HEK293 (cell line): ENCODE results near the gene FOXN3.

Experiments used
- CTCF ChIA-PET: fragments of 350-600 bp; formaldehyde crosslinking; extraction: SDS; loops from one replicate; lab custom pipeline; 2021; ENCODE audit warnings: antibody characterized with exemption; lab: Yijun Ruan, JAX
- POLR2A ChIA-PET: fragments of 300-600 bp; formaldehyde crosslinking; extraction: SDS; loops from one replicate; lab custom pipeline; 2020; ENCODE audit warnings: antibody characterized with exemption, inconsistent platforms; lab: Yijun Ruan, JAX
- H3K27ac ChIP-seq: fragments of 200-500 bp; sonication (Bioruptor generic); 2 replicates; pipeline ENCODE4 v1.5.1; 2014; ENCODE audit warnings: low read depth, low read length, control low read depth, inconsistent platforms; ENCODE audit errors: extremely low read depth
- H3K36me3 ChIP-seq, 2 experiments: fragments of 200-500 bp in 1 of 2; sonication (Bioruptor generic) in 1 of 2; 1 replicate in 1 of 2; 2 replicates in 1 of 2; pipeline ENCODE4 v1.5.1; 2014 to 2017; ENCODE audit warnings: inconsistent platforms in 2 of 2, low read length in 2 of 2; ENCODE audit not compliant: control insufficient read depth in 2 of 2, insufficient read depth in 1 of 2
- H3K4me1 ChIP-seq: fragments of 200-500 bp; sonication (Bioruptor generic); 2 replicates; pipeline ENCODE4 v1.5.1; 2014; ENCODE audit warnings: mild to moderate bottlenecking, low read length, inconsistent platforms; ENCODE audit not compliant: control insufficient read depth, insufficient read depth
- H3K4me3 ChIP-seq: 2 replicates; pipeline ENCODE4 v1.5.1; 2011; ENCODE audit warnings: low read depth, mild to moderate bottlenecking, control low read depth, low read length, moderate library complexity
- H3K9me3 ChIP-seq: fragments of 200-500 bp; sonication (Bioruptor generic); 2 replicates; pipeline ENCODE4 v1.5.1; 2014; ENCODE audit warnings: low read depth, low read length, inconsistent platforms; ENCODE audit not compliant: control insufficient read depth, insufficient read depth
- KLF16 ChIP-seq: fragments of 450-650 bp; formaldehyde crosslinking; IDR thresholded peaks from 2 replicates; pipeline ENCODE4 v1.5.1; 2017; ENCODE audit warnings: missing biosample characterization, missing genetic modification characterization
- PRDM2 ChIP-seq: fragments of 450-650 bp; formaldehyde crosslinking; IDR thresholded peaks from 2 replicates; pipeline ENCODE4 v1.5.1; 2016; ENCODE audit warnings: missing biosample characterization, missing genetic modification characterization, borderline replicate concordance
- PRDM6 ChIP-seq: fragments of 450-650 bp; formaldehyde crosslinking; IDR thresholded peaks from 2 replicates; pipeline ENCODE4 v1.5.1; 2017; ENCODE audit warnings: missing biosample characterization, missing genetic modification characterization
- RBAK ChIP-seq: fragments of 450-650 bp; formaldehyde crosslinking; IDR thresholded peaks from 2 replicates; pipeline ENCODE4 v1.5.1; 2016; ENCODE audit warnings: missing biosample characterization, missing genetic modification characterization
- SCRT1 ChIP-seq: fragments of 450-650 bp; formaldehyde crosslinking; IDR thresholded peaks from 2 replicates; pipeline ENCODE4 v1.5.1; 2016; ENCODE audit warnings: missing biosample characterization, missing genetic modification characterization, borderline replicate concordance
- ZBTB10 ChIP-seq: fragments of 450-650 bp; formaldehyde crosslinking; IDR thresholded peaks from 2 replicates; pipeline ENCODE4 v1.5.1; 2016; ENCODE audit warnings: missing biosample characterization, missing genetic modification characterization
- ZBTB44 ChIP-seq: fragments of 450-650 bp; IDR thresholded peaks from 2 replicates; pipeline ENCODE4 v1.5.1; 2018; ENCODE audit warnings: missing biosample characterization, mild to moderate bottlenecking, missing genetic modification characterization
- ZFP41 ChIP-seq: fragments of 450-650 bp; formaldehyde crosslinking; IDR thresholded peaks from 2 replicates; pipeline ENCODE4 v1.5.1; 2016; ENCODE audit warnings: missing biosample characterization, missing genetic modification characterization, borderline replicate concordance
- ZNF132 ChIP-seq: fragments of 450-650 bp; formaldehyde crosslinking; IDR thresholded peaks from 2 replicates; pipeline ENCODE4 v1.5.1; 2017; ENCODE audit warnings: missing biosample characterization, missing genetic modification characterization, borderline replicate concordance
- ZNF146 ChIP-seq: fragments of 450-650 bp; formaldehyde crosslinking; IDR thresholded peaks from 2 replicates; pipeline ENCODE4 v1.5.1; 2016; ENCODE audit warnings: missing biosample characterization, missing genetic modification characterization
- ZNF16 ChIP-seq: fragments of 450-650 bp; formaldehyde crosslinking; IDR thresholded peaks from 2 replicates; pipeline ENCODE4 v1.5.1; 2016; ENCODE audit warnings: low read depth, missing biosample characterization, missing genetic modification characterization
- ZNF184 ChIP-seq: fragments of 450-650 bp; IDR thresholded peaks from 2 replicates; pipeline ENCODE4 v1.5.1; 2018; ENCODE audit warnings: missing biosample characterization, mild to moderate bottlenecking, missing genetic modification characterization
- ZNF280D ChIP-seq: fragments of 450-650 bp; formaldehyde crosslinking; IDR thresholded peaks from 2 replicates; pipeline ENCODE4 v1.5.1; 2016; ENCODE audit warnings: missing biosample characterization, missing genetic modification characterization
- ZNF292 ChIP-seq: fragments of 450-650 bp; formaldehyde crosslinking; IDR thresholded peaks from 2 replicates; pipeline ENCODE4 v1.5.1; 2016; ENCODE audit warnings: low read depth, missing biosample characterization, missing genetic modification characterization, borderline replicate concordance
- ZNF548 ChIP-seq: fragments of 450-650 bp; formaldehyde crosslinking; IDR thresholded peaks from 2 replicates; pipeline ENCODE4 v1.5.1; 2016; ENCODE audit warnings: missing biosample characterization, missing genetic modification characterization
- ZNF785 ChIP-seq: fragments of 450-650 bp; formaldehyde crosslinking; IDR thresholded peaks from 2 replicates; pipeline ENCODE4 v1.5.1; 2016; ENCODE audit warnings: missing biosample characterization, missing genetic modification characterization
- ZNF837 ChIP-seq: fragments of 450-650 bp; formaldehyde crosslinking; IDR thresholded peaks from 2 replicates; pipeline ENCODE4 v1.5.1; 2016; ENCODE audit warnings: missing biosample characterization, missing genetic modification characterization
- ZSCAN16 ChIP-seq: fragments of 450-650 bp; formaldehyde crosslinking; IDR thresholded peaks from 2 replicates; pipeline ENCODE4 v1.5.1; 2016; ENCODE audit warnings: missing biosample characterization, missing genetic modification characterization
- ZSCAN18 ChIP-seq: fragments of 450-650 bp; formaldehyde crosslinking; IDR thresholded peaks from 2 replicates; pipeline ENCODE4 v1.5.1; 2016; ENCODE audit warnings: missing biosample characterization, missing genetic modification characterization

Gene FOXN3

GRCh38 chr14:89166633-89167032 lies 250.4 kb downstream of the FOXN3 start:
- H3K4me3 ChIP-seq: no peak overlapping the region
- H3K36me3 ChIP-seq: peaks cover 0 to 13% of the 10 kb centered on the region in 2 experiments; a peak in 2 of 3 replicates
- ChIA-PET POLR2A (no interaction called here), CTCF (interaction anchor here (1.0 to 1.2 kb wide), 2 partner anchors 11 to 12 kb away, joined by 3 to 5 read pairs; no protein-coding TSS in a partner anchor)
- TF ChIP-seq ZSCAN18 (tag by site-specific recombination) (no peak), ZSCAN16 (no peak), ZNF837 (no peak), ZNF785 (tag by site-specific recombination) (no peak), PRDM2 (tag by site-specific recombination) (no peak), ZNF548 (tag by site-specific recombination) (no peak), ZNF280D (no peak), ZNF292 (tag by site-specific recombination) (no peak), PRDM6 (no peak), SCRT1 (no peak), RBAK (no peak), ZFP41 (tag by site-specific recombination) (no peak), KLF16 (tag by site-specific recombination) (no peak), ZNF184 (tag by site-specific recombination) (no peak), ZNF16 (tag by site-specific recombination) (no peak), ZBTB10 (no peak), ZBTB44 (no peak), ZNF132 (tag by site-specific recombination) (no peak), ZNF146 (no peak)
- no peaks in the 10 kb centered on the region for H3K9me3 ChIP-seq
- H3K27ac ChIP-seq: no peak overlapping the region
- H3K4me1 ChIP-seq: no peaks in the 10 kb centered on the region
